Upper lobe of right lung (tissue), 1 donor: ENCODE data around the gene SPINDOC. TPM values are rescaled to one million over a fixed set of nuclear protein-coding genes. Genes with fewer than 3 reads are reported as not detected.
A peak's percentile ranks its signal among the peaks of the same experiment; 100 is the strongest.

Experiments
- ATAC-seq: fragments of 200-7000 bp; cut with Tn5 transposase; one replicate; pipeline ENCODE4 v1.9.1; 2020; ENCODE audit warnings: mild to moderate bottlenecking, moderate library complexity
- DNase-seq: peaks from one replicate; pipeline ENCODE4 v3.0.0-alpha.2; 2020
- H3K27ac ChIP-seq: fragments of 200-600 bp; one replicate; pipeline ENCODE4 v1.8.0; 2022
- H3K27me3 ChIP-seq: fragments of 200-600 bp; one replicate; pipeline ENCODE4 v1.8.0; 2022; ENCODE audit warnings: mild to moderate bottlenecking
- H3K36me3 ChIP-seq: fragments of 200-600 bp; one replicate; pipeline ENCODE4 v1.8.0; 2022
- H3K4me1 ChIP-seq: fragments of 200-600 bp; one replicate; pipeline ENCODE4 v1.8.0; 2022
- H3K4me3 ChIP-seq: fragments of 200-600 bp; one replicate; pipeline ENCODE4 v1.8.0; 2022; ENCODE audit warnings: mild to moderate bottlenecking
- H3K9me3 ChIP-seq: fragments of 200-600 bp; one replicate; pipeline ENCODE4 v1.8.0; 2022
- intact Hi-C: fragments of 100-400 bp; cut with DNase I; formaldehyde crosslinking; loops from one replicate; pipeline ENCODE4 v1.11.0; 2022
- total RNA-seq: library from RNA; stranded (reverse); fragmentation: NEBNext Ultra II Directional; extraction: Animal tissue kit (Norgen Biotek cat#: 25700); gene quantifications from one replicate; pipeline ENCODE4 v1.2.1, GENCODE V29; 2021
- TF ChIP-seq, protein P1 (sequence below): fragments of 200-600 bp; IDR thresholded peaks from one replicate; pipeline ENCODE4 v1.8.0; 2022; ENCODE audit warnings: antibody characterized with exemption
- donor health status: DM: no; HTN: yes; CAD: no; lungs with severe emphysema.

Gene SPINDOC
- total RNA-seq, 1 donor from 2014 or later = 20.3 TPM

DNA sequence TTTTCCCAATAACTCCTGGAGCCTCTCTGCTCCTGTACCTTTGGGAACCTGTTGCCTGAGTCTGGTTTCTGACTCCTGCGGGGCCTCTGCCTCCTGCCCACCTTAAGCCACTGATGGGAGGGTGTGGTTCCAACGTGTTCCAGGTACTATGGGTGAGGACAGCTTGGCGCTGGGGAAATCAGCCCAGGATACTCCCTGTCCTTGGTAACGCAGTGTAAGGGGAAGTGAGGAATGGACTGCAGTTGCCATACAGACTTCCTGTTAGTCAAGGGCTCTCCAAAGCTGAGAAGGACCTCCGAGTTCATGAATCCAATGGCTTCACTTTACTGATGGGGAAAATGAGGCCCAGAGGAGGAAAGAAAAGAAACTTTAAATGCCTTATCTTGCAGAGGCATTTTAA lies 24.5 kb downstream of the SPINDOC start:
- Histone ChIP-seq H3K4me3 (peak overlapping the region; percentile 68), H3K27ac (peak overlapping the region; percentile 81), H3K36me3 (peaks cover 12% of the 10 kb centered on the region), H3K9me3 (no peaks in the 10 kb centered on the region), H3K4me1 (peaks cover 35% of the 10 kb centered on the region), H3K27me3 (no peaks in the 10 kb centered on the region)
- ATAC-seq (peak; percentile 27), DNase-seq (no peak)
- TF ChIP-seq, protein P1, sequence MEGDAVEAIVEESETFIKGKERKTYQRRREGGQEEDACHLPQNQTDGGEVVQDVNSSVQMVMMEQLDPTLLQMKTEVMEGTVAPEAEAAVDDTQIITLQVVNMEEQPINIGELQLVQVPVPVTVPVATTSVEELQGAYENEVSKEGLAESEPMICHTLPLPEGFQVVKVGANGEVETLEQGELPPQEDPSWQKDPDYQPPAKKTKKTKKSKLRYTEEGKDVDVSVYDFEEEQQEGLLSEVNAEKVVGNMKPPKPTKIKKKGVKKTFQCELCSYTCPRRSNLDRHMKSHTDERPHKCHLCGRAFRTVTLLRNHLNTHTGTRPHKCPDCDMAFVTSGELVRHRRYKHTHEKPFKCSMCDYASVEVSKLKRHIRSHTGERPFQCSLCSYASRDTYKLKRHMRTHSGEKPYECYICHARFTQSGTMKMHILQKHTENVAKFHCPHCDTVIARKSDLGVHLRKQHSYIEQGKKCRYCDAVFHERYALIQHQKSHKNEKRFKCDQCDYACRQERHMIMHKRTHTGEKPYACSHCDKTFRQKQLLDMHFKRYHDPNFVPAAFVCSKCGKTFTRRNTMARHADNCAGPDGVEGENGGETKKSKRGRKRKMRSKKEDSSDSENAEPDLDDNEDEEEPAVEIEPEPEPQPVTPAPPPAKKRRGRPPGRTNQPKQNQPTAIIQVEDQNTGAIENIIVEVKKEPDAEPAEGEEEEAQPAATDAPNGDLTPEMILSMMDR = no peak
- intact Hi-C loops = loop anchor here (5.0 to 10.0 kb wide), 2 partner anchors 110 to 317 kb away; no protein-coding TSS in a partner anchor

DNA sequence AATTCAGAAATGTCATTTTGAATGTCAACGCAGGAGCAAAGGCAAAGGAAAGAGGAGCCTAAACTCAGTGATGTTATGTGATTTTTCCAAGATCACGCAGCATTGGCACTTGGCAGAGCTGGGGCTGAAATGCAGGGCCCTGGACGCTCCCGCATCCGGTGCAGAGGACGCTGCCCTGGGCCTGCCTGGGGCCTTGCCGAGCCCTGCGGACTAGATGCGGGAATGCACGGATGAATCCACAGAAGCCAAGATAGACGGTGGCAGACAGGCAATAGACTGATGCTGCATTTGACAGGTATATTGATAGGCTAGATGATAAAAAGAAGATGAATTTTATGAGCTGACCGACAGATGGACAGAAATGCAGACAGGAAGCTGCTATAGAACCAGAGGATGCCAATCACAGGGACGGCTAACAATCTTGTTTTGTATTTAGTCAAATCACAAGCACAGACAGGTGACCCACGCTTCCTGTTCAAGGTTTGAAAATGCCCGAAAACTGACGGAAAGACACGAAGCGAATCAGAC lies 25.0 kb downstream of the SPINDOC start:
- H3K27ac ChIP-seq = peak overlapping the region; percentile 81
- TF ChIP-seq, protein P1 = no peak
- ATAC-seq (no peak), DNase-seq (no peak)
- intact Hi-C loops = loop anchor here (5.0 to 10.0 kb wide), 2 partner anchors 109 to 317 kb away; no protein-coding TSS in a partner anchor
- no peaks in the 10 kb centered on the region for H3K27me3 ChIP-seq
- peak overlapping the region; percentile 68 for H3K4me3 ChIP-seq
- H3K9me3 ChIP-seq = no peaks in the 10 kb centered on the region
- H3K4me1 ChIP-seq = peaks cover 40% of the 10 kb centered on the region
- peaks cover 17% of the 10 kb centered on the region for H3K36me3 ChIP-seq

DNA sequence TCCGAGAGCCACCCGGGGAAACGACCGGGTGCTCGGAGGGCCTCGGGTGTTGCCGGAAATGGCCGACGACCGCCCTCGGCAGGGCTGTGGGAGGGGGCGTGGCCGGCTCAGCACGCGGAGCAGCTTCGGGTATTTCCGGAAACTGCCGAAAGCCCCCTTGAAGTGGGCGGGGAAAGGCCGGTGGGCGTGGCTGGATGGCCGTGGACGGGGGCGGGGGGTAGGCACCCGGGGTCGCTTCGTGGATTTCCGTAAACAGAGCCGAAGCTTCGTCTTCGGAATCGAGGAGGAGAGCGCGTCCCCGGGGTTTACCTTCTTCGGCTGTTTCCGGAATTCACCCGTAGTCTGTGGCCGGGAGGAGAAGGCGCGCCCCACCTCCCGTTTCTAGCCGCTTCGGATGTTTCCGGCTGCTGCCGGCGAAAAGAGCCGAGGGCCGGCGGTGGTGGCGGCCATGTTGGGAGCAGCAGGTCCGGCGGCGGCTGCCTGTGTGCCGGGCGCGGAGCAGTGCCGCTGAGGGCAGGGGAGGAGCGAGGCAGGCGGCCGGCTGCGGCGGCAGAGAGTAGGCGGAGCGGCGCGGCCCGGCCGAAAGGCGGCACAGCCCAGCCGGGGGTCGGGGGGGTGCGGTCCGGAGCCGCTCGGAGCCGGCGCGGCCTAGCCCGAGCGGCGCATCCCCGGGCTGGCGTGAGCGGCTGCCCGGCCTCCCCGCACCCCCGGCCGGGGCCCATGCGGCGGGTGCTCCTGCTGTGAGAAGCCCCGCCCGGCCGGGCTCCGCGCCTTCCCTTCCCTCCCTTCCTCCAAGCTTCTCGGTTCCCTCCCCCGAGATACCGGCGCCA lies 25.6 kb downstream of the SPINDOC start, which contains the start of gene MARK2:
MARK2 (plus strand) TSS at position 433 of the 830 bp plus-strand sequence; CDS start at position 830, 397 bp downstream.
- TF ChIP-seq, protein P1 = no peak
- intact Hi-C loops = loop anchor here (5.0 to 10.0 kb wide), 2 partner anchors 108 to 316 kb away; no protein-coding TSS in a partner anchor
- H3K4me1 ChIP-seq = peaks cover 46% of the 10 kb centered on the region
- no peaks in the 10 kb centered on the region for H3K9me3 ChIP-seq
- DNase-seq (peak; percentile 98), ATAC-seq (peak; percentile 93)
- peak within 1 kb of the TSS; percentile 68 for H3K4me3 ChIP-seq
- H3K36me3 ChIP-seq = peaks cover 22% of the 10 kb centered on the region
- H3K27me3 ChIP-seq = no peaks in the 10 kb centered on the region
- H3K27ac ChIP-seq = peak within 1 kb of the TSS; percentile 81

DNA sequence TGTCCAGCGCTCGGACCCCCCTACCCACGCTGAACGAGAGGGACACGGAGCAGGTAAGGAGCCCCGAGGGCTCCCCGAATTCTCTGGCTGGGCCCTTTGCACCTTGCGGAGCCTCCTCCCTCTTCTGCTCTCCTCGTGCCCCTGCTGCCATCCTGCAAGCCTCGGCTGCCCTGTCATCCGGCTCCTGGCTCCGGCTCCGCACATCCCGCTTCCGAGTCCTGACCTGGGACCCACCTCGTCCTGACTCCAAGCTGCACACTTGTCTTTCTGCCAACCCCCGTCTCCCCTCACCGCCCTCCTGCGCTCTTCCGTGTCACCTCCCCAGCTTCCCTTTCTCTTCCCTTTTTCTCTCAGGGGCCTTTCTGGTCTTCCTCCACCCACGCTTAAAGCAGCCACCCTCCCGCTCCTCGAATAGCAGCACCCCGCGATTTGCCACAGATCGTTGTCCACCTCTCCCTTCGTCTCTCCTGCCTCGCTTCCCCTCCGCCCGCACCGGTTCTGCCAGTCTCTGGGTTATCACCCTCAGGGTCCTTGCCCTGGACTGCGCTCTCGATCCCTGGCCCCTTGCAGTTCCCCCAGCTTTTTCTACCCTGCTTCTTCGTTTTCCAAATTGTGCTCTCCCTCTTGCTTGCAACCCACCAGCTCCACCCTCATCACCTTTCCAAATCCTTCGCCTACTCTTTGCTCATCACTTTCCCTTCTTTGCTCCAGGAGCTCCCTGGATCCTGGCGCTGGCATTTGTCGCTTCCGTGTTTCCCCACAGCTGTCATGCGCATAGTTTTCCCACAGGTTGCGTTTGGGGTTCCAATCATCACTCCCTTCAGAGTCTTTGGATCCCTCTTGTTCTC lies 26.5 kb downstream of the SPINDOC start:
- TF ChIP-seq, protein P1 = no peak
- H3K4me3 ChIP-seq = peak overlapping the region; percentile 68
- ATAC-seq = no peak
- peak; percentile 77 for DNase-seq
- no peaks in the 10 kb centered on the region for H3K9me3 ChIP-seq
- H3K36me3 ChIP-seq = peaks cover 29% of the 10 kb centered on the region
- peak overlapping the region; percentile 81 for H3K27ac ChIP-seq
- intact Hi-C loops = loop anchor here (5.0 to 10.0 kb wide), 2 partner anchors 108 to 315 kb away; no protein-coding TSS in a partner anchor
- peaks cover 54% of the 10 kb centered on the region for H3K4me1 ChIP-seq
- no peaks in the 10 kb centered on the region for H3K27me3 ChIP-seq

DNA sequence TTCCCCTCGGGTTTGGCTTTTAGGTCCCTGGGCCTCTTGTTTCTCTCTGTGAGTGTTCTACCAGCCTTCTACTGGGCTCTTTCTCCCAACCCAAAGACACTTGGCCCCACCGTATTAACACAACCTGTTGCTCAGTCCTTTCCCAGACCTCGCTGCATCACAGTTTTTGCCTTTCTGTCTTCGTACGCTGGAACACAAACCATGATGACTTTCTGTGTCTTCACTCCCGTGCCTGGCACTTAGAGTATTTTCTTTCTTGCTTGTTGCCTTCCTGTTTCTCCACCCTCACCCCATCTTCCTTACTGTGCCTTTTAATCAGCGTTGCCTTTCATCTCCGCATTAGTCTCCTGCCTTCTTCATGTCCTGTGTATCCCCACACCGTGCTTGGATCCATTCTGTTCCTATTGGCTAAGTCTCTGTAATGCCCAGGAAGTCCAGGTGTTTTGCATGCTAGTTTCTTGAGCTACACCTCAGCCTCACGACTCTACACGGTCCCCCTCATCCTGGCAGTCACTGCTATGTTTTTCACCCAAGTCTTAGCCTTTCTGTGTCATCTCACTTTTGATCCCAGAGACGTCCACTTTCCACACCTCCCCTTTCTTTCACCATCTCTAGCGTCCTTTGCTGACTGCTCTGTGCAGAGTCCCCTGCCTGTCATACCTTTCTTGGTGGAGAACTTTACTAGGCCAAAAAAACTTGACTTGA lies 27.3 kb downstream of the SPINDOC start:
- no peak for DNase-seq
- no peaks in the 10 kb centered on the region for H3K9me3 ChIP-seq
- no peaks in the 10 kb centered on the region for H3K27me3 ChIP-seq
- no peak for ATAC-seq
- intact Hi-C loops = no loop called here
- H3K27ac ChIP-seq = peak overlapping the region; percentile 81
- TF ChIP-seq, protein P1 = no peak
- H3K4me1 ChIP-seq = peaks cover 62% of the 10 kb centered on the region
- peaks cover 29% of the 10 kb centered on the region for H3K36me3 ChIP-seq
- H3K4me3 ChIP-seq = peak overlapping the region; percentile 68
